Mammary epithelial cell (primary cell): Measurements from ENCODE around the gene NEGR1.

ENCODE experiments used
- CTCF ChIP-seq, 2 donors: IDR thresholded peaks in 1 of 2; conservative IDR thresholded peaks in 1 of 2; 2 replicates each; pipeline ENCODE4 v1.5.1; 2011 to 2012; ENCODE audit warnings: inconsistent platforms in 2 of 2, low read length in 2 of 2, mild to moderate bottlenecking in 2 of 2, control low read depth in 1 of 2, low read depth in 1 of 2; ENCODE audit not compliant: insufficient read depth in 1 of 2; ENCODE audit errors: extremely low read depth in 1 of 2
- EZH2 ChIP-seq: IDR thresholded peaks from 2 replicates; pipeline ENCODE4 v1.6.1; 2012; ENCODE audit warnings: low read length, inconsistent platforms, borderline replicate concordance

GRCh38 chr1:71660411-71660810, 621.9 kb downstream of the NEGR1 start:
- TF ChIP-seq CTCF (conservative IDR thresholded peaks at IDR 0.05 in 1 of 2, IDR thresholded peaks at IDR 0.05 in 1 of 2; ENCODE audit: extremely low read depth in 1 of 2, insufficient read depth in 1 of 2, low read depth in 1 of 2, low read length in 2 of 2) (no peak), EZH2 (no peak)
